SU-DHL-6 (cell line): ENCODE results near the gene RTL5.

Experiments used
- CTCF ChIP-seq: fragments of 200-600 bp; sonication (generic); IDR thresholded peaks from one replicate; pipeline ENCODE4 v1.5.1; 2017; ENCODE audit warnings: antibody characterized with exemption, mild to moderate bottlenecking, low read length, moderate library complexity; ENCODE audit not compliant: insufficient read depth, poor library complexity, severe bottlenecking
- EZH2phosphoT487 ChIP-seq: fragments of 200-600 bp; sonication (generic), shearing (Covaris generic); conservative IDR thresholded peaks from 2 replicates; pipeline ENCODE4 v1.6.1; 2018; ENCODE audit warnings: mild to moderate bottlenecking, antibody characterized with exemption, low read length, moderate library complexity, mixed read lengths

GRCh38 chrX:72128881-72129280, 2.8 kb downstream of the RTL5 start:
- TF ChIP-seq CTCF (no peak), EZH2phosphoT487 (no peak)
